Activated T-cell treated with anti-CD3 and anti-CD28 coated beads, Interleukin-2, amount 50 U/mL, for 4 hours (primary cell): ENCODE measurements around the gene IMPG1. TPM values are rescaled to one million over a fixed set of nuclear protein-coding genes. Genes with fewer than 3 reads are reported as not detected.

Experiments
- ATAC-seq, 2 donors: fragments of 200-7000 bp; cut with Tn5 transposase; one replicate each; pipeline ENCODE4 v1.10.0; 2021
- DNase-seq: peaks from one replicate; pipeline ENCODE4 v3.0.0-alpha.2; 2020
- H3K27me3 Mint-ChIP-seq: one replicate; pipeline ENCODE4 v1.8.0; 2021; ENCODE audit warnings: low read depth, mixed read lengths
- H3K36me3 Mint-ChIP-seq: one replicate; pipeline ENCODE4 v1.8.0; 2022; ENCODE audit warnings: mixed read lengths; ENCODE audit not compliant: insufficient read depth
- H3K4me1 Mint-ChIP-seq: one replicate; pipeline ENCODE4 v1.8.0; 2021; ENCODE audit warnings: low read depth, mixed read lengths
- H3K4me3 Mint-ChIP-seq: one replicate; pipeline ENCODE4 v1.8.0; 2021; ENCODE audit warnings: mild to moderate bottlenecking, moderate library complexity, mixed read lengths
- H3K9me3 Mint-ChIP-seq: one replicate; pipeline ENCODE4 v1.8.0; 2021; ENCODE audit warnings: mixed read lengths
- total RNA-seq, 3 donors: library from RNA; stranded (reverse); gene quantifications; one replicate each; pipeline ENCODE4 v1.2.1, GENCODE V29; 2021

Gene IMPG1
- total RNA-seq, 3 donors from 2014 or later, result not detected

- Mint-ChIP-seq H3K27me3 (peaks cover 1% of the 10 kb centered on the region), H3K4me3 (no peak overlapping the region), H3K36me3 (no peaks in the 10 kb centered on the region), H3K4me1 (peaks cover 3% of the 10 kb centered on the region), H3K9me3 (no peaks in the 10 kb centered on the region)
- DNase-seq, result no peak
- no peak for ATAC-seq
Observed at GRCh38 chr6:75893058-75893775, 179.2 kb downstream of the IMPG1 start.

- no peaks in the 10 kb centered on the region for H3K36me3 Mint-ChIP-seq
- H3K4me1 Mint-ChIP-seq, result peaks cover 3% of the 10 kb centered on the region
- ATAC-seq (no peak), DNase-seq (no peak)
- no peaks in the 10 kb centered on the region for H3K9me3 Mint-ChIP-seq
- H3K27me3 Mint-ChIP-seq, result peaks cover 1% of the 10 kb centered on the region
- no peak overlapping the region for H3K4me3 Mint-ChIP-seq
Observed at GRCh38 chr6:75892384-75892783, 180.1 kb downstream of the IMPG1 start.

GRCh38 chr6:75884822-75885221, 187.6 kb downstream of the IMPG1 start:
- no peaks in the 10 kb centered on the region for H3K4me1 Mint-ChIP-seq
- no peaks in the 10 kb centered on the region for H3K27me3 Mint-ChIP-seq
- no peaks in the 10 kb centered on the region for H3K9me3 Mint-ChIP-seq
- no peaks in the 10 kb centered on the region for H3K36me3 Mint-ChIP-seq
- DNase-seq, result no peak
- H3K4me3 Mint-ChIP-seq, result no peak overlapping the region
- no peak for ATAC-seq

- Mint-ChIP-seq H3K4me3 (no peak overlapping the region), H3K36me3 (no peaks in the 10 kb centered on the region), H3K27me3 (no peaks in the 10 kb centered on the region), H3K4me1 (no peaks in the 10 kb centered on the region), H3K9me3 (no peaks in the 10 kb centered on the region)
- DNase-seq, result no peak
- no peak for ATAC-seq
Observed at GRCh38 chr6:75882734-75883133, 189.7 kb downstream of the IMPG1 start.

- no peaks in the 10 kb centered on the region for H3K9me3 Mint-ChIP-seq
- no peak for DNase-seq
Observed at GRCh38 chr6:75880305-75880704, 192.2 kb downstream of the IMPG1 start.

GRCh38 chr6:75876152-75876551, 196.3 kb downstream of the IMPG1 start:
- DNase-seq (no peak), ATAC-seq (no peak)
- Mint-ChIP-seq H3K4me3 (no peak overlapping the region), H3K4me1 (no peaks in the 10 kb centered on the region), H3K36me3 (no peaks in the 10 kb centered on the region), H3K27me3 (no peaks in the 10 kb centered on the region), H3K9me3 (no peaks in the 10 kb centered on the region)

More at GRCh38 chr6:75880305-75880704, 192.2 kb downstream of the IMPG1 start:
- no peak for ATAC-seq
- Mint-ChIP-seq H3K27me3 (no peaks in the 10 kb centered on the region), H3K4me3 (no peak overlapping the region), H3K36me3 (no peaks in the 10 kb centered on the region), H3K4me1 (no peaks in the 10 kb centered on the region)

- H3K4me1 Mint-ChIP-seq, result no peaks in the 10 kb centered on the region
- H3K9me3 Mint-ChIP-seq, result no peaks in the 10 kb centered on the region
- no peaks in the 10 kb centered on the region for H3K27me3 Mint-ChIP-seq
- H3K36me3 Mint-ChIP-seq, result no peaks in the 10 kb centered on the region
- DNase-seq, result no peak
- no peak overlapping the region for H3K4me3 Mint-ChIP-seq
- ATAC-seq, result no peak
Observed at GRCh38 chr6:75874224-75874623, 198.2 kb downstream of the IMPG1 start.
